CD8-positive, alpha-beta memory T cell (primary cell): ENCODE data around the gene LENEP. TPM values are rescaled to one million over a fixed set of nuclear protein-coding genes. Genes with fewer than 3 reads are reported as not detected.

Experiments
- CTCF ChIA-PET: fragments of 350-600 bp; sonication (Branson Sonifier 250); formaldehyde crosslinking; loops from one replicate; lab custom pipeline; 2021; ENCODE audit warnings: antibody characterized with exemption; lab: Charles Lee
- POLR2A ChIA-PET: fragments of 350-600 bp; sonication (Branson Sonifier 250); formaldehyde crosslinking; loops from one replicate; lab custom pipeline; 2021; ENCODE audit warnings: antibody characterized with exemption; lab: Charles Lee
- DNase-seq, 5 donors: peaks; one replicate each; pipeline versions ENCODE4 v3.0.0 to v3.0.0-alpha.2; 2020 to 2022; ENCODE audit warnings: mixed read lengths in 1 of 5
- H3K27ac ChIP-seq: one replicate; pipeline ENCODE4 v1.7.0; 2013; ENCODE audit warnings: low read depth, mild to moderate bottlenecking, low read length, moderate library complexity
- H3K27me3 ChIP-seq: 2 replicates; pipeline ENCODE4 v1.7.0; 2013; ENCODE audit warnings: low read length, mild to moderate bottlenecking; ENCODE audit not compliant: insufficient read depth, poor library complexity, severe bottlenecking
- H3K36me3 ChIP-seq: 2 replicates; pipeline ENCODE4 v1.7.0; 2013; ENCODE audit warnings: mild to moderate bottlenecking, low read length, moderate library complexity; ENCODE audit not compliant: insufficient read depth
- H3K4me1 ChIP-seq: 2 replicates; pipeline ENCODE4 v1.7.0; 2013; ENCODE audit warnings: mild to moderate bottlenecking, low read length, moderate library complexity; ENCODE audit not compliant: insufficient read depth
- H3K4me3 ChIP-seq: 2 replicates; pipeline ENCODE4 v1.7.0; 2013; ENCODE audit warnings: mild to moderate bottlenecking, low read length
- H3K9me3 ChIP-seq: 2 replicates; pipeline ENCODE4 v1.7.0; 2013; ENCODE audit warnings: mild to moderate bottlenecking, low read length
- H3K27ac Mint-ChIP-seq, 8 donors: one replicate each; pipeline ENCODE4 v1.8.0; 2020 to 2021; ENCODE audit warnings: mixed read lengths in 8 of 8, mild to moderate bottlenecking in 6 of 8, inconsistent platforms in 3 of 8, moderate library complexity in 3 of 8
- H3K27me3 Mint-ChIP-seq, 2 donors: one replicate each; pipeline ENCODE4 v1.8.0; 2020 to 2021; ENCODE audit warnings: mixed read lengths in 2 of 2, mild to moderate bottlenecking in 1 of 2, moderate library complexity in 1 of 2
- H3K36me3 Mint-ChIP-seq, 3 donors: one replicate each; pipeline ENCODE4 v1.8.0; 2020 to 2021; ENCODE audit warnings: mixed read lengths in 3 of 3, inconsistent platforms in 1 of 3, mild to moderate bottlenecking in 1 of 3
- H3K4me1 Mint-ChIP-seq, 3 donors: one replicate each; pipeline ENCODE4 v1.8.0; 2020 to 2021; ENCODE audit warnings: mixed read lengths in 3 of 3, inconsistent platforms in 1 of 3, mild to moderate bottlenecking in 1 of 3
- H3K4me3 Mint-ChIP-seq, 7 donors: one replicate each; pipeline ENCODE4 v1.8.0; 2020 to 2021; ENCODE audit warnings: mixed read lengths in 7 of 7, mild to moderate bottlenecking in 6 of 7, moderate library complexity in 4 of 7, inconsistent platforms in 2 of 7
- H3K9me3 Mint-ChIP-seq, 5 donors: one replicate each; pipeline ENCODE4 v1.8.0; 2020 to 2022; ENCODE audit warnings: mixed read lengths in 5 of 5, mild to moderate bottlenecking in 3 of 5, moderate library complexity in 2 of 5, inconsistent platforms in 1 of 5
- polyA plus RNA-seq: library from polyadenylated mRNA; unstranded; fragments of 300-500 nt; fragmentation: Illumina TruSeq; gene quantifications from one replicate; pipeline ENCODE4 v1.2.3, GENCODE V29; 2021
- total RNA-seq, 2 experiments: library from RNA; stranded (reverse); gene quantifications; one replicate each; pipeline ENCODE4 v1.2.3, GENCODE V29; 2021

Gene LENEP
- total and polyA plus RNA-seq, 3 experiments from 2014 or later: 0.62 to 0.72 TPM; not detected in 1

GRCh38 chr1:154956544-154956941 is 36.8 kb upstream of the LENEP start:
- Histone ChIP-seq H3K36me3 (peaks cover 4% of the 10 kb centered on the region), H3K4me3 (peak overlapping the region; percentile 85), H3K27me3 (no peaks in the 10 kb centered on the region), H3K4me1 (peaks cover 60% of the 10 kb centered on the region), H3K9me3 (no peaks in the 10 kb centered on the region), H3K27ac (peak overlapping the region; percentile 100)
- Mint-ChIP-seq H3K36me3 (peaks cover 0 to 74% (median 5%) of the 10 kb centered on the region in 3 donors), H3K27me3 (peaks cover 0 to 9% of the 10 kb centered on the region in 2 donors), H3K27ac (peak overlapping the region; percentile 99 to 100 (median 100)), H3K4me3 (peak overlapping the region; percentile 95 to 99 (median 97)), H3K4me1 (peaks cover 60 to 87% (median 74%) of the 10 kb centered on the region in 3 donors), H3K9me3 (no peaks in the 10 kb centered on the region)
- ChIA-PET POLR2A (interaction anchor here (0.9 to 3.8 kb wide), 4 partner anchors 16 to 61 kb away, joined by 3 to 45 read pairs (median 11); partner anchors contain the start of gene PMVK), CTCF (interaction anchor here (1.0 to 5.9 kb wide), 8 partner anchors 12 to 217 kb away, joined by 3 to 65 read pairs (median 8); partner anchors contain the start of genes CKS1B, KRTCAP2, SHC1 and TRIM46)
- peak in 1 of 5 donors; percentile 42 for DNase-seq

- Mint-ChIP-seq H3K4me3 (peak overlapping the region in 5 of 7 donors; percentile 29 to 97 (median 58)), H3K4me1 (peaks cover 57 to 83% (median 69%) of the 10 kb centered on the region in 3 donors), H3K27ac (peak overlapping the region in 7 of 8 donors; percentile 83 to 100 (median 100)), H3K36me3 (peaks cover 0 to 69% (median 5%) of the 10 kb centered on the region in 3 donors), H3K27me3 (peaks cover 0 to 8% of the 10 kb centered on the region in 2 donors), H3K9me3 (no peaks in the 10 kb centered on the region)
- Histone ChIP-seq H3K36me3 (peaks cover 4% of the 10 kb centered on the region), H3K4me1 (peaks cover 55% of the 10 kb centered on the region), H3K27ac (peak overlapping the region; percentile 7), H3K9me3 (no peaks in the 10 kb centered on the region), H3K27me3 (no peaks in the 10 kb centered on the region), H3K4me3 (no peak overlapping the region)
- ChIA-PET CTCF (interaction anchor here (1.0 kb wide), 1 partner anchor 12 kb away, joined by 3 read pairs; no protein-coding TSS in a partner anchor), POLR2A (no interaction called here)
- peak in 1 of 5 donors; percentile 7 for DNase-seq
Observed at GRCh38 chr1:154957091-154957657, 36.2 kb upstream of the LENEP start.

DNA sequence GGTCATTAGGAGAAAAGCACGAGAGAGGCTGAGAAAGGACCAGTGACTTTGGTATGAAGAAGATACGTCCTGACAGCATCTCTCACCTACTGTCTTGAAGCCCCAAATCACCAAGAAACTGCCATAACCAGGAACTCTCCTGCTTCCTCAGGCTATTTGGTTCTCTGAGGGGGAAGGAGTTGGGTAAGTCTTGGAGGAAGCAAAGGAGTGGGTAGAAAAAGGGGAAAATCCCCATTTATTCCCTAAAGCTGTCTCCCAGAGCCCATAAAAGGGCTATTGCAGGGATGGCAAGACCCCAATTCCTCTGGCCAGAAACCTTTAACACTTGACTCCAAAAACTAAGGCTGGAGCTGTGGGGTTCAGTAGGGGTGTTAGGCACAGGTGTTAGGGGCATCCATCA is 35.4 kb upstream of the LENEP start:
- Histone ChIP-seq H3K27ac (no peak overlapping the region), H3K4me3 (no peak overlapping the region), H3K27me3 (no peaks in the 10 kb centered on the region), H3K4me1 (peaks cover 55% of the 10 kb centered on the region), H3K36me3 (peaks cover 4% of the 10 kb centered on the region), H3K9me3 (no peaks in the 10 kb centered on the region)
- peaks cover 0 to 4% of the 10 kb centered on the region in 2 donors for H3K27me3 Mint-ChIP-seq
- H3K4me3 Mint-ChIP-seq: peak overlapping the region in 2 of 7 donors; percentile 40 to 97
- H3K36me3 Mint-ChIP-seq: peaks cover 0 to 64% (median 5%) of the 10 kb centered on the region in 3 donors
- CTCF ChIA-PET: interaction anchor here (1.5 kb wide), 1 partner anchor 13 kb away, joined by 4 read pairs; no protein-coding TSS in a partner anchor
- no peaks in the 10 kb centered on the region for H3K9me3 Mint-ChIP-seq
- peaks cover 55 to 83% (median 69%) of the 10 kb centered on the region in 3 donors for H3K4me1 Mint-ChIP-seq
- DNase-seq: no peak
- H3K27ac Mint-ChIP-seq: peak overlapping the region in 5 of 8 donors; percentile 10 to 100 (median 83)
- POLR2A ChIA-PET: interaction anchor here (1.1 kb wide), 1 partner anchor 26 kb away, joined by 3 read pairs; no protein-coding TSS in a partner anchor

- peaks cover 0 to 69% (median 5%) of the 10 kb centered on the region in 3 donors for H3K36me3 Mint-ChIP-seq
- Histone ChIP-seq H3K4me3 (no peak overlapping the region), H3K36me3 (peaks cover 4% of the 10 kb centered on the region), H3K27ac (no peak overlapping the region), H3K27me3 (no peaks in the 10 kb centered on the region), H3K9me3 (no peaks in the 10 kb centered on the region), H3K4me1 (peaks cover 47% of the 10 kb centered on the region)
- ChIA-PET CTCF (interaction anchor here (1.5 kb wide), 1 partner anchor 12 kb away, joined by 4 read pairs; no protein-coding TSS in a partner anchor), POLR2A (interaction anchor here (0.6 to 1.1 kb wide), 2 partner anchors 25 to 58 kb away, joined by 3 read pairs; no protein-coding TSS in a partner anchor)
- peak overlapping the region in 5 of 8 donors; percentile 63 to 99 (median 73) for H3K27ac Mint-ChIP-seq
- peak overlapping the region in 4 of 7 donors; percentile 28 to 96 (median 43) for H3K4me3 Mint-ChIP-seq
- H3K4me1 Mint-ChIP-seq: peaks cover 50 to 82% (median 68%) of the 10 kb centered on the region in 3 donors
- H3K27me3 Mint-ChIP-seq: peaks cover 0 to 3% of the 10 kb centered on the region in 2 donors
- no peaks in the 10 kb centered on the region for H3K9me3 Mint-ChIP-seq
- DNase-seq: peak in 1 of 5 donors; percentile 47
Observed at GRCh38 chr1:154958681-154959425, 34.5 kb upstream of the LENEP start.

- Mint-ChIP-seq H3K9me3 (no peaks in the 10 kb centered on the region), H3K4me3 (peak overlapping the region in 3 of 7 donors; percentile 15 to 96 (median 58)), H3K36me3 (peaks cover 0 to 69% (median 5%) of the 10 kb centered on the region in 3 donors), H3K27me3 (peaks cover 0 to 3% of the 10 kb centered on the region in 2 donors), H3K27ac (peak overlapping the region in 3 of 8 donors; percentile 76 to 97 (median 86)), H3K4me1 (peaks cover 46 to 78% (median 66%) of the 10 kb centered on the region in 3 donors)
- peak in 1 of 5 donors; percentile 43 for DNase-seq
- ChIA-PET CTCF (interaction anchor here (3.7 kb wide), 1 partner anchor 58 kb away, joined by 42 read pairs; no protein-coding TSS in a partner anchor), POLR2A (interaction anchor here (0.6 to 1.2 kb wide), 2 partner anchors 37 to 57 kb away, joined by 3 read pairs; no protein-coding TSS in a partner anchor)
- H3K27me3 ChIP-seq: no peaks in the 10 kb centered on the region
- H3K4me1 ChIP-seq: peaks cover 41% of the 10 kb centered on the region
- no peaks in the 10 kb centered on the region for H3K9me3 ChIP-seq
- H3K4me3 ChIP-seq: no peak overlapping the region
- peaks cover 6% of the 10 kb centered on the region for H3K36me3 ChIP-seq
- no peak overlapping the region for H3K27ac ChIP-seq
Observed at GRCh38 chr1:154959426-154959780, 34.0 kb upstream of the LENEP start.

GRCh38 chr1:154960446-154961136 is 32.8 kb upstream of the LENEP start:
- no peaks in the 10 kb centered on the region for H3K9me3 ChIP-seq
- peaks cover 34% of the 10 kb centered on the region for H3K4me1 ChIP-seq
- H3K36me3 ChIP-seq: peaks cover 11% of the 10 kb centered on the region
- no peak for DNase-seq
- peak overlapping the region; percentile 92 to 98 (median 96) for H3K4me3 Mint-ChIP-seq
- H3K4me1 Mint-ChIP-seq: peaks cover 38 to 67% (median 57%) of the 10 kb centered on the region in 3 donors
- H3K4me3 ChIP-seq: peak overlapping the region; percentile 64
- peaks cover 0 to 70% (median 6%) of the 10 kb centered on the region in 3 donors for H3K36me3 Mint-ChIP-seq
- CTCF ChIA-PET: interaction anchor here (0.9 to 3.7 kb wide), 13 partner anchors 8 to 101 kb away, joined by 3 to 42 read pairs (median 7); partner anchors contain the start of genes PMVK and SHC1
- peaks cover 0 to 3% of the 10 kb centered on the region in 2 donors for H3K27me3 Mint-ChIP-seq
- no peaks in the 10 kb centered on the region for H3K9me3 Mint-ChIP-seq
- H3K27me3 ChIP-seq: no peaks in the 10 kb centered on the region
- POLR2A ChIA-PET: interaction anchor here (0.6 to 1.7 kb wide), 12 partner anchors 13 to 125 kb away, joined by 3 to 11 read pairs (median 4); partner anchors contain the start of genes CKS1B, FLAD1 and PMVK
- H3K27ac Mint-ChIP-seq: peak overlapping the region; percentile 86 to 99 (median 98)
- peak overlapping the region; percentile 92 for H3K27ac ChIP-seq
